Bone marrow (tissue), 2 donors: ENCODE measurements around the gene GGT5.
"Not testable (repeated sequence)": the region's sequence is repeated elsewhere in the genome, so short reads cannot be mapped to it uniquely, and the experiment has no call there.

Experiments used
- DNase-seq, 2 donors: peaks; one replicate each; lab custom pipeline; 2025; lab: John Stamatoyannopoulos, UW

Gene GGT5

GRCh38 chr22:24203856-24204255 is 41.0 kb downstream of the GGT5 start:
- DNase-seq: not testable (repeated sequence)

- DNase-seq: no peak
These were observed 42.9 kb downstream of the GGT5 start for GRCh38 chr22:24201681-24202614.

- DNase-seq: no peak
These were observed 44.2 kb downstream of the GGT5 start for GRCh38 chr22:24200619-24201212.

DNA sequence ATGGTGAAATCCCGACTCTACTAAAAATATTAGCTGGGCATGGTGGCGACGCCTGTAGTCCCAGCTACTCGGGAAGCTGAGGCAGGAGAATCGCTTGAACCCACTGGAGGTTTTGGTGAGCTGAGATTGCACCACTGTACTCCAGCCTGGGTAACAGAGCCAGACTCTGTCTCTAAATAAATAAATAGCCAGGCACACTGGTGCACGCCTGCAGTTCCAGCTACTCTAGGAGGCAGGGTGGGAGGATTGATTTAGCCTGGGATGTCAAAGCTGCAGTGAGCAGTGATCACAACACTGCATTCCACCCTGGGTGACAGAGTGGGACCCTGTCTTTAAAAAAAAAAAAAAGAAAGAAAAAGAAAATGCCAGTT is 46.2 kb downstream of the GGT5 start:
- DNase-seq: no peak

- no peak for DNase-seq
These were observed 53.0 kb downstream of the GGT5 start for GRCh38 chr22:24191893-24192292.

DNA sequence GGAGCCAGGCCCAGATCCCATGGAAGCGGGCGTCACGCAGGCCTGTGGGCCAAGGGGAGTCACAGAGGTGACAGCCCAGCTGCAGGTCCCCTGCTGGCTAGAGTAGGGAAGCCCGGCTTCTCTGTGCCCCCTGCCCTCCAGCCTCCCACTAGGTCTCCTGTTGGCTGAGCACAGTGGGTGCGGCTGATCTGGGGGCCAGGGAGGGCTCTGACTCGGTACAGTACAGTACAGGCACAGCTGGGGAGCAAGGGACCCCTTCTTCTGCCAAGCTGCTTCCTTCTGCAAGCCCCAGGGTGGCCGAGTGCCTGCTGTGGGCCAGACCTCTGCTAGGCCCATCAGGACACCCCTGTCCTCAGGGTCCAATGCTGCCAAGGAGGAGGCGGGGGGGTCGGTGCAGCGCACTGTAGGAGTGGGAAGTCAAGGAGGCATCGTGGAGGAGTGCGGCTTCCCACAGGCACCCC is 53.5 kb downstream of the GGT5 start:
- DNase-seq: no peak

DNA sequence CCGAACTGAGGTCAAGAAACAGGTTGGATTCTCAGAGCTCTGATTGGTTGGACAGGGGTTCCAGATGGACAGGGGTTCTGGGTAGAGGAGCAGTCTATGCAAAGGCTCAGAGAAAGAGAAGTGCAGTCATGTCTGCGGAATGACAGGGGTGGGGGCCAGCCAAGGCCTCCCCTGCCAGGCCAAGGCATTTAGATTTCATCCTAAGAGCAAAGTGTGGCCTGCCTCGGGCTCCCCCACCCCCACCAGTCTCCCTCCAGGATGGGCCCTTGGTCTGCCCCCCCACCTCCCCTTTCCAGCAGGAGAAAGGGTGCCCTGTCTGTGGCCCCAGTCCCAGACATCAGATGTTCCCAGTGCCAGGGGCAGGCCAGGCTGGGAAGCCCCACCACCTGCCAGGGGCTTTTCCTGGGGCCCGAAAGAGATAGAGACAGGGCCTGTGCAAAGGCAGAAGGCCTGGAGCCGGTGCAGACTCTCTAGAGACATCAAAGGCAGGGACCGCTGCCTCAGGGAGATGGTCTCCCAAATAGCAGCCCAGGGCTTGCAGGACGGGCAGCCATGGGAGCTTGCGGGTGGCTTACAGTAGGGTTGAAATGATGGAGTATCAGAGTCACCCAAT is 54.2 kb downstream of the GGT5 start:
- DNase-seq: no peak

DNA sequence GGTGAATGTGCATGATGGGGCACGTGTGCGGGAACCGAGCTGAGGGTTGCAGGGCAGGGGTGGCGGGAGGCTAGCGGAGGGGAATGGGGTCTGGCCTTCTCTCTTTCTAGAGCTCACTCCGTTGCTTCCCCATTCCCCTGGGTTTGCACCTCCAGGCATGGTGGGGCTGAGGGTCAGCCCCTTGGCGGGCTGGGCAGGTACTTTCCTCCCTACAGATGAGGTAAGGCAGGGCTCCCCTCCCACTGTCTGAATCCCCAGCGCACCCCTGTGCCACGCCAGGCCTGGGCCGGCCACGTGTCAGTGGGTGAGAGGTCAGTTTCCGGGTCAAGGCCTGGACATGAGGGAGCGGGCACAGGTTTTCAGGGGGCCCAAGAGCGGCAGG is 54.7 kb downstream of the GGT5 start:
- DNase-seq: no peak

GRCh38 chr22:24189249-24190158 is 55.4 kb downstream of the GGT5 start:
- DNase-seq: peak; percentile 7 to 34

DNA sequence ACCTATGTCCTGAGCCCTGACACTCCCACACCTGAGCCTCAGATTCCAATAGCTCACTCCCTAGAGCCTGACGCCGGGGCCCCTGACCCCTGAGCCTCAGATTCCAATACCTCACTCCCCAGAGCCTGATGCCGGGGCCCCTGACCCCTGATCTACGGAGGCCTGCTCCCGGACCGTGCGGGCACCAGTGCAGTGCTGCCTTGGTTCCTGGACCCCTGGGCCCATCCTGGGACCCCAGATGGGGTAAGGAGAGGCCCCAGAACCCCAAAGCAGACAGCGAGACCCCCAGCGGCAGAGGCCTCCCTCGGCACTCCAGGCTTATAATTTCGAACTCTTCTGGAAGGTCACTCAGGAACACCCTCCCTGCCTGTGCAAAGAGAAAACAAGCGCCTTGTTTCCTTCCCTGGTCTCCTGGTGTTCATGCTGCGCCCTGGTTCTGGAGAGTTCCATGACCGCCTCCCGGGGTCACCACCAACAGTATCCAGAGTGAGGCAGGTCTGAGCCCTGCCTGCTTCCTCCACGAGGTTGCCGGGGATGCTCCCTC is 56.1 kb downstream of the GGT5 start:
- no peak for DNase-seq

DNA sequence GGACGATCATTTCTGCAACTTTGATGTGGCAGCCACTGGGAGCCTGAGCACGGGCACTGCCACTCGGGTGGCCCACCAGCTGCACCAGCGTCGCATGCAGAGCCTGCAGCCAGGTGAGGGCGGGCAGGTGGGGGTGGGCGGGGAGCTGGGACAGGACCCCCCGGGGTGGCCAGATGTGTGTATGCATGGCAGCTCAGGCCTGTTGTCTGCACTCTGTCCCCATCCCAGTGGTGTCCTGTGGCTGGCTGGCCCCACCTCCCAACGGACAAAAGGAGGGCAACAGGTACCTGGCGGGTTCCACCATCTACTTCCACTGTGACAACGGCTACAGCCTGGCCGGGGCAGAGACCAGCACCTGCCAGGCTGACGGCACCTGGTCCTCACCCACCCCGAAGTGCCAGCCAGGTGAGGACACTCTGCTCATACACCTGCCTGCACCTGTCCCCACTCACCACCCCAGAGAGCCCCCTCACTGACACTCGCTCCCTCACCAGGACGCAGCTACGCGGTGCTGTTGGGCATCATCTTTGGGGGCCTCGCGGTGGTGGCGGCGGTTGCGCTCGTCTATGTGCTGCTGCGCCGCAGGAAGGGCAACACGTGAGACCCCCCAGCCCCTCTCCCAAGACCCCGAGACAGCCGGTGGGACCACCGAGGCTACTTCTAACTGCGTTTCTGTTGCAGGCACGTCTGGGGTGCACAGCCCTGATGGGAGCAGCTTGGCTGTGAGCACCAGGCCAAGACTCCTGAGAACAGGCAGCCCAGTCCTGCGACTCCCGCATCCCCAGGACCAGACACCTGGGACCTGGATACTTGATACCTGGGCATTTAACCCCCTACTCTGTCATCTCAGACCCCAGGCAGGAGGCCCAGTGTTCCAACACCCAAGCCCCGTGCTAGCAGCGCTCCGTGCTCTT is 56.9 kb downstream of the GGT5 start:
- no peak for DNase-seq

- DNase-seq: no peak
These were observed 57.8 kb downstream of the GGT5 start for GRCh38 chr22:24186892-24187670.

- DNase-seq: no peak
These were observed 58.5 kb downstream of the GGT5 start for GRCh38 chr22:24186352-24186740.

- no peak for DNase-seq
These were observed 59.2 kb downstream of the GGT5 start for GRCh38 chr22:24185501-24186351.

DNA sequence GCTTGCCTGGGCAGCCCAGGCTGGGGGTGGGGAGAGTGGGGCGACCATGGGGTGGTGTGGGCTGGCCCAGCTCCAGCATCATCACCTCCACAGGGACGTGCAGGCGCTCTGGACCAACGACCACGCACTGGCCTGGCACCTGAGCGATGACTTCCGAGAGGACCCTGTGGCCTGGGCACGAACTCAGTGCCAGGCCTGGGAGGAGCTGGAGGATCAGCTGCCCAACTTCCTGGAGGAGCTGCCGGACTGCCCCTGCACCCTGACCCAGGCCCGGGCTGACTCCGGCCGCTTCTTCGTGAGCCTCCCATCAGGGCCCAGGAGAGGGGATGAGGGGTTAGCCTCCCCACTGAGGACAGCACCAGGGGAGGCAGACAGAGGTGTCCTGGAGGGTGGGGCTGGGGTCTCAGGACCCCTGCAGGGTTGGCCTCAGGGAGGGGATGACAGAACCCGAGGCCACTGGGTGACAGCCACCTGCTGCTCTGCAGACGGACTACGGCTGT is 59.8 kb downstream of the GGT5 start:
- DNase-seq: no peak

DNA sequence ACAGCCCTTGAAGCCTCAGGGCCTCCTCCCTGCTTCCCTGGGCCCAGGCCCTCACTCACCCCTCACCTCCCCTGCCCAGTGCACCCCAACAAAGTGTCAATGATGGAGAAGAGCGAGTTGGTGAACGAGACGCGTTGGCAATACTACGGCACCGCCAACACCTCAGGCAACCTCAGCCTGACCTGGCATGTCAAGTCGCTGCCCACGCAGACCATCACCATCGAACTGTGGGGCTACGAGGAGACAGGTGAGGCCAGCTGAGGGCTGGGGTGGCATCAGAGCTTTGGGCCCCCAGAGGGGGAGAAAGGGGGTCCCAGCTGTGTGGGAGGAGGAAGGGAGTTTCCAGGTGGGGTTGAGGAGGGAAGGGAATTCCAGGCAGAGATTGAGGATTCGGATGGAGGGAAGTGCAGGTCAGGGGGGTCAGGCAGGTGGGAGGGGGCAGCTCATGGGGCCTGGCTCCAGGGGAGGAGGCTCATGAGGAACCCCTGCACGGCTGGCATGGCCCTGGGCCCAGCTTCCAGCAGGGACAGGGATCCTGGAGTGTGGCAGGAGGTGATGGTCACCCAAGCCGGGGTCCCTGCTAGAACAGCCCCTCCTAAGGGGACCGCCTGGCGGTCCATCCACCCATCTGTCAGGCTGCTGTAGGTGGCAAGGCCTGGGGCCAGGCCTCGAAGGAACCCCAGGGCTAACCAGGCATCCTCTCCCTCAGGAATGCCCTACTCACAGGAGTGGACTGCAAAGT is 60.7 kb downstream of the GGT5 start:
- DNase-seq: no peak

- no peak for DNase-seq
These were observed 61.4 kb downstream of the GGT5 start for GRCh38 chr22:24183321-24184031.
